ENCODE results near the gene SRRM4.

SRRM4 gene

DNA sequence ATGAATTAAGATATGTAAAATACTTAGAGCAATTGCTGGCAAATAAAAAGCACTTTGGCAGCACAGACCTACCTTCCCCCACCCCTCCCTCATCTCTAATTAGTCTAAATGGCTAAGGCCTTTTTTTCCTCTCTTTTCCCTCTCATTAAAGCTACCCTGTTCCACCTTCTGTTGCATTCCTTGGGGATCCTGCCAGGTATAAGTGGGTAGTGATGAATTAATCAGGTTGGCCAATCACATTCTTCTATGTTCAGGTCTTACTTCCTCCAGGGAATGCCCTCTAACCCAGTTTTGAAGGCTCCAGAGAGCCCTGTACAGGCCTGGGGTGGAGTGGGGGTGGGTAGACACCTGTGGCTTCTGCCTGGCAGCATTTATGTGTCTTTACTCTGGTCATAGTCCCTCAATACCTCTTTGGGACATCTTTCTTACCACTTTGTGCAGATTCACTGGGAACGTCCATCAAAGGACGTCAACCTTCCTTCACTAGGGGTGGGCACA, 225.8 kb downstream of the SRRM4 start:
- H3K4me1 ChIP-seq = peaks cover 0 to 5% (median 0%) of the 10 kb centered on the region in 4 donors
- no peak overlapping the region for H3K27ac ChIP-seq
- intact Hi-C loops (cut with DNase I; ENCODE audit: low total_unique reads) = no loop called here
- H3K27me3 ChIP-seq = no peaks in the 10 kb centered on the region
- no peak overlapping the region for H3K4me3 ChIP-seq
- no peaks in the 10 kb centered on the region for H3K9me3 ChIP-seq
- no peak for DNase-seq
- no peaks in the 10 kb centered on the region for H3K36me3 ChIP-seq
- TF ChIP-seq, protein P1, sequence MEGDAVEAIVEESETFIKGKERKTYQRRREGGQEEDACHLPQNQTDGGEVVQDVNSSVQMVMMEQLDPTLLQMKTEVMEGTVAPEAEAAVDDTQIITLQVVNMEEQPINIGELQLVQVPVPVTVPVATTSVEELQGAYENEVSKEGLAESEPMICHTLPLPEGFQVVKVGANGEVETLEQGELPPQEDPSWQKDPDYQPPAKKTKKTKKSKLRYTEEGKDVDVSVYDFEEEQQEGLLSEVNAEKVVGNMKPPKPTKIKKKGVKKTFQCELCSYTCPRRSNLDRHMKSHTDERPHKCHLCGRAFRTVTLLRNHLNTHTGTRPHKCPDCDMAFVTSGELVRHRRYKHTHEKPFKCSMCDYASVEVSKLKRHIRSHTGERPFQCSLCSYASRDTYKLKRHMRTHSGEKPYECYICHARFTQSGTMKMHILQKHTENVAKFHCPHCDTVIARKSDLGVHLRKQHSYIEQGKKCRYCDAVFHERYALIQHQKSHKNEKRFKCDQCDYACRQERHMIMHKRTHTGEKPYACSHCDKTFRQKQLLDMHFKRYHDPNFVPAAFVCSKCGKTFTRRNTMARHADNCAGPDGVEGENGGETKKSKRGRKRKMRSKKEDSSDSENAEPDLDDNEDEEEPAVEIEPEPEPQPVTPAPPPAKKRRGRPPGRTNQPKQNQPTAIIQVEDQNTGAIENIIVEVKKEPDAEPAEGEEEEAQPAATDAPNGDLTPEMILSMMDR (IDR thresholded peaks at IDR 0.05) = no peak

DNA sequence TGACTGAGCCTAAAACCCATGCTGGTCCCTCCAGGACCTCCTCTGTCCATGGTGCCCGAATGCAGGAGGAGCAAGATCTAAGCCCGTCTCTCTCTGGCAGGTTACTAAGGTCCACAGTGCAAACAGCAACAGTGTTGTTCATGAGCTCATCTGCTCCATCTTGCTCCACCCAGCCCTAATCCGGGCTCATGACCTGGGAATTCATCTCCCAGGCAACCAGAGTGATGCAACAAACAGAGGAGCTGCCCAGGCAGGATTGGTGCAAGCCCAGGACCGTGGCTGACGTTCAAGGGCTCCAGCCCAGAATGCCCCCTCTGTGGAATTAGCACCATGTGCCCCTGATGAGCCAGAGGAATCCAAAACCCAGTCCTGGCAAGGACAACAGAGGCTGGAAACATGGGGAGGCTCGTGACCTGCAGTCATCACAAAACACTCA, 227.3 kb downstream of the SRRM4 start:
- Histone ChIP-seq H3K9me3 (no peaks in the 10 kb centered on the region), H3K27me3 (no peaks in the 10 kb centered on the region), H3K4me3 (no peak overlapping the region), H3K4me1 (peaks cover 0 to 5% (median 0%) of the 10 kb centered on the region in 4 donors), H3K36me3 (no peaks in the 10 kb centered on the region), H3K27ac (no peak overlapping the region)
- intact Hi-C loops (cut with DNase I; ENCODE audit: low total_unique reads) = no loop called here
- TF ChIP-seq, protein P1 (IDR thresholded peaks at IDR 0.05) = no peak
- peak; percentile 86 to 88 for DNase-seq

DNA sequence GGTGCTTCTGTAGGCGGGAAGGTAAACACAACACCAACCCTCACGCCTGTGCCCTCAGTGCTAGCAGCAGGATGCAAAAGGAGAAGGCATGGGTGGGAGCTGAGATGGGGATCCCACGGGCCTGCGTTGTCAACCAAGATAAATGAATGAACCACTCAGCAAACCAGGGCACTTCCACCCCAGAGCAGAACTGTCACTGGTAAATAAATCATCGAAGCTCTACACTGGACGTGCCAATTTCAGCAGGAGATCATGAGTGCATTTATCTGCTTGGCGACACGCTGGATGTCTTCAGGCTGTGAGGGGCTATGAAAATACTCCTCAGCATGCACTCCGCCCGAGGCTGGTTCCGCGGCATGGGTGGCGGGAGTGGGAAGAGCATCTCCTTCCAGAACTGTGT, 230.5 kb downstream of the SRRM4 start:
- Histone ChIP-seq H3K27me3 (no peaks in the 10 kb centered on the region), H3K36me3 (no peaks in the 10 kb centered on the region), H3K4me1 (peaks cover 0 to 5% (median 0%) of the 10 kb centered on the region in 4 donors), H3K9me3 (no peaks in the 10 kb centered on the region), H3K4me3 (no peak overlapping the region), H3K27ac (no peak overlapping the region)
- TF ChIP-seq, protein P1 (IDR thresholded peaks at IDR 0.05) = no peak
- no peak for DNase-seq
- intact Hi-C loops (cut with DNase I; ENCODE audit: low total_unique reads) = no loop called here

Data from tibial artery (tissue), 4 donors.